ENCODE results near the gene TPSAB1. TPM values are rescaled to one million over a fixed set of nuclear protein-coding genes. Genes with fewer than 3 reads are reported as not detected.
"Not testable (repeated sequence)": the region's sequence is repeated elsewhere in the genome, so short reads cannot be mapped to it uniquely, and the experiment has no call there.

Gene TPSAB1
- total RNA-seq, 1 experiment from 2014 or later = not detected

DNA sequence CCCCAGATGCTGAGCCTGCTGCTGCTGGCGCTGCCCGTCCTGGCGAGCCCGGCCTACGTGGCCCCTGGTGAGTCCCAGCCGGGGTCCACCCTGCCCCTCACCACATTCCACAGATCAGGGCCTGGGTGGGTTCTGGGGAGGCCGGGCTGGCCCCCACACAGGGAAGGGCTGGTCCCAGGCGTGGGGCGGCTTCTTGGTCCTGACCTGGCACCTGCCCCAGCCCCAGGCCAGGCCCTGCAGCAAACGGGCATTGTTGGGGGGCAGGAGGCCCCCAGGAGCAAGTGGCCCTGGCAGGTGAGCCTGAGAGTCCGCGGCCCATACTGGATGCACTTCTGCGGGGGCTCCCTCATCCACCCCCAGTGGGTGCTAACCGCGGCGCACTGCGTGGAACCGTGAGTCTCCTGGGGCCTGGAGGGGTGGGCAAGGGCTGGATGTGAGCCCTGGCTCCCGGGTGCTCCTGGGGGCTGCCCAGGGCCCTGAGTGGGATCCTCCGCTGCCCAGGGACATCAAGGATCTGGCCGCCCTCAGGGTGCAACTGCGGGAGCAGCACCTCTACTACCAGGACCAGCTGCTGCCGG lies 15.9 kb downstream of the TPSAB1 start:
- H3K4me1 ChIP-seq (replicated peaks; ENCODE audit: insufficient read depth); H4K20me1 ChIP-seq (ENCODE audit: insufficient read depth); H3K9me2 ChIP-seq (ENCODE audit: insufficient read depth); POLR2A ChIA-PET (ENCODE audit: unreplicated experiment); H3F3A ChIP-seq (ENCODE audit: insufficient read depth, low read depth); H3K36me3 ChIP-seq (ENCODE audit: low read depth); H3K4me2 ChIP-seq; CTCF ChIA-PET; H3K9me3 ChIP-seq (ENCODE audit: insufficient read depth, low read depth); H2AFZ ChIP-seq; DNase-seq; intact Hi-C loops (cut with micrococcal nuclease; ENCODE audit: unreplicated experiment); H3K79me2 ChIP-seq (ENCODE audit: low read depth); H3K27ac ChIP-seq; BruUV-seq (replicated peaks); H3K4me3 ChIP-seq: not testable (repeated sequence)
- H3K27me3 ChIP-seq (ENCODE audit: insufficient read depth, low read depth) = peaks cover 26% of the 10 kb centered on the region

GRCh38 chr16:1256874-1257322 lies 16.4 kb downstream of the TPSAB1 start:
- no peaks in the 10 kb centered on the region for H3K79me2 ChIP-seq (ENCODE audit: low read depth)
- TF ChIP-seq, protein P1, sequence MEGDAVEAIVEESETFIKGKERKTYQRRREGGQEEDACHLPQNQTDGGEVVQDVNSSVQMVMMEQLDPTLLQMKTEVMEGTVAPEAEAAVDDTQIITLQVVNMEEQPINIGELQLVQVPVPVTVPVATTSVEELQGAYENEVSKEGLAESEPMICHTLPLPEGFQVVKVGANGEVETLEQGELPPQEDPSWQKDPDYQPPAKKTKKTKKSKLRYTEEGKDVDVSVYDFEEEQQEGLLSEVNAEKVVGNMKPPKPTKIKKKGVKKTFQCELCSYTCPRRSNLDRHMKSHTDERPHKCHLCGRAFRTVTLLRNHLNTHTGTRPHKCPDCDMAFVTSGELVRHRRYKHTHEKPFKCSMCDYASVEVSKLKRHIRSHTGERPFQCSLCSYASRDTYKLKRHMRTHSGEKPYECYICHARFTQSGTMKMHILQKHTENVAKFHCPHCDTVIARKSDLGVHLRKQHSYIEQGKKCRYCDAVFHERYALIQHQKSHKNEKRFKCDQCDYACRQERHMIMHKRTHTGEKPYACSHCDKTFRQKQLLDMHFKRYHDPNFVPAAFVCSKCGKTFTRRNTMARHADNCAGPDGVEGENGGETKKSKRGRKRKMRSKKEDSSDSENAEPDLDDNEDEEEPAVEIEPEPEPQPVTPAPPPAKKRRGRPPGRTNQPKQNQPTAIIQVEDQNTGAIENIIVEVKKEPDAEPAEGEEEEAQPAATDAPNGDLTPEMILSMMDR (conservative IDR thresholded peaks at IDR 0.05) = no peak
- no peak for TF ChIP-seq EZH2 (IDR thresholded peaks at IDR 0.05; ENCODE audit: low read depth)
- CTCF ChIA-PET = no interaction called here

GRCh38 chr16:1257561-1258224 lies 17.2 kb downstream of the TPSAB1 start:
- ChIA-PET CTCF (interaction anchor here (0.5 kb wide), 1 partner anchor 761 kb away, joined by 5 read pairs; no protein-coding TSS in a partner anchor), POLR2A (ENCODE audit: unreplicated experiment) (interaction anchor here (0.6 kb wide), 1 partner anchor 235 kb away, joined by 3 read pairs; the partner anchor contains the start of gene TELO2)
- BruUV-seq (replicated peaks) = no TSS peak
- no peak for DNase-seq
- Histone ChIP-seq H3K36me3 (ENCODE audit: low read depth) (no peaks in the 10 kb centered on the region), H3K9me2 (ENCODE audit: insufficient read depth) (no peaks in the 10 kb centered on the region), H3K4me1 (replicated peaks; ENCODE audit: insufficient read depth) (no peaks in the 10 kb centered on the region; the same call in 1 of the 2 replicates), H4K20me1 (ENCODE audit: insufficient read depth) (no peaks in the 10 kb centered on the region), H3K9me3 (ENCODE audit: insufficient read depth, low read depth) (no peaks in the 10 kb centered on the region), H3K4me3 (no peak overlapping the region), H3K79me2 (ENCODE audit: low read depth) (no peaks in the 10 kb centered on the region), H3K4me2 (no peak overlapping the region), H3F3A (ENCODE audit: insufficient read depth, low read depth) (no peaks in the 10 kb centered on the region), H2AFZ (no peak overlapping the region), H3K27ac (no peak overlapping the region), H3K27me3 (ENCODE audit: insufficient read depth, low read depth) (peaks cover 39% of the 10 kb centered on the region)
- intact Hi-C loops (cut with micrococcal nuclease; ENCODE audit: unreplicated experiment) = loop anchor here (2.0 kb wide), 1 partner anchor 39 kb away; no protein-coding TSS in a partner anchor
- TF ChIP-seq EZH2 (IDR thresholded peaks at IDR 0.05; ENCODE audit: low read depth) = no peak
- TF ChIP-seq, protein P1 (conservative IDR thresholded peaks at IDR 0.05) = no peak

More at GRCh38 chr16:1256874-1257322, 16.4 kb downstream of the TPSAB1 start:
- BruUV-seq (replicated peaks) = no TSS peak
- Histone ChIP-seq H3K9me3 (ENCODE audit: insufficient read depth, low read depth) (no peaks in the 10 kb centered on the region), H3K36me3 (ENCODE audit: low read depth) (no peaks in the 10 kb centered on the region), H3K4me3 (no peak overlapping the region), H3K9me2 (ENCODE audit: insufficient read depth) (no peaks in the 10 kb centered on the region), H3K4me2 (no peak overlapping the region), H3K4me1 (replicated peaks; ENCODE audit: insufficient read depth) (no peaks in the 10 kb centered on the region; the same call in 1 of the 2 replicates), H3F3A (ENCODE audit: insufficient read depth, low read depth) (no peaks in the 10 kb centered on the region), H3K27me3 (ENCODE audit: insufficient read depth, low read depth) (peaks cover 31% of the 10 kb centered on the region), H3K27ac (no peak overlapping the region), H2AFZ (no peak overlapping the region), H4K20me1 (ENCODE audit: insufficient read depth) (no peaks in the 10 kb centered on the region)
- POLR2A ChIA-PET (ENCODE audit: unreplicated experiment) = no interaction called here
- no peak for DNase-seq
- intact Hi-C loops (cut with micrococcal nuclease; ENCODE audit: unreplicated experiment) = no loop called here

All from PC-9 (cell line).